ENCODE measurements around the gene PCDHA7.
"Not testable (repeated sequence)": the region's sequence is repeated elsewhere in the genome, so short reads cannot be mapped to it uniquely, and the experiment has no call there.

- TF ChIP-seq POLR2A, CTCF (IDR thresholded peaks at IDR 0.05): not testable (repeated sequence)
Observed at GRCh38 chr5:140787422-140787821, 46.6 kb upstream of the PCDHA7 start.

All from adrenal gland (tissue), 5 donors.